D721Med (cell line): ENCODE results near the gene DHRS1.

Experiments used
- DNase-seq: peaks from one replicate; pipeline ENCODE4 v3.0.0; 2011; ENCODE audit warnings: low spot score; ENCODE audit not compliant: insufficient read length
- FAIRE-seq: peaks from 2 replicates; lab custom pipeline; 2011; peaks lifted over from hg19 to GRCh38; lab: Jason Lieb, UNC
- CTCF ChIP-seq: IDR thresholded peaks from 2 replicates; pipeline ENCODE4 v1.5.1; 2012; ENCODE audit warnings: mild to moderate bottlenecking, control low read depth; ENCODE audit not compliant: insufficient read depth; ENCODE audit errors: missing control alignments

DHRS1 gene

GRCh38 chr14:24297190-24297964, 2.2 kb downstream of the DHRS1 start:
- FAIRE-seq, result no peak
- no peak for DNase-seq
- TF ChIP-seq CTCF, result peak; percentile 48

GRCh38 chr14:24296341-24297157, 3.0 kb downstream of the DHRS1 start:
- FAIRE-seq (no peak), DNase-seq (peak; percentile 59)
- TF ChIP-seq CTCF, result peak; percentile 68

- TF ChIP-seq CTCF, result no peak
- no peak for DNase-seq
- no peak for FAIRE-seq
Observed at GRCh38 chr14:24293525-24293924, 6.1 kb downstream of the DHRS1 start.

GRCh38 chr14:24292118-24292807, 7.3 kb downstream of the DHRS1 start:
- FAIRE-seq (no peak), DNase-seq (no peak)
- TF ChIP-seq CTCF, result no peak

- no peak for FAIRE-seq
- no peak for TF ChIP-seq CTCF
Observed at GRCh38 chr14:24291446-24292117, 8.0 kb downstream of the DHRS1 start.

GRCh38 chr14:24290746-24291145, 8.8 kb downstream of the DHRS1 start:
- DNase-seq (no peak), FAIRE-seq (no peak)
- TF ChIP-seq CTCF, result no peak

More at GRCh38 chr14:24291446-24292117, 8.0 kb downstream of the DHRS1 start:
- no peak for DNase-seq
